Transverse colon (tissue), 4 donors: Measurements from ENCODE around the gene CARD16. TPM values are rescaled to one million over a fixed set of nuclear protein-coding genes. Genes with fewer than 3 reads are reported as not detected.

Experiments used
- DNase-seq: peaks from one replicate; pipeline ENCODE4 v3.0.0-alpha.2; 2019
- H3K27ac ChIP-seq, 4 donors: fragments of 200-600 bp; sonication (generic); 2 replicates each; pipeline ENCODE4 v1.5.1; 2016 to 2018; ENCODE audit warnings: inconsistent platforms in 4 of 4
- H3K27me3 ChIP-seq: fragments of 200-600 bp; sonication (generic); 2 replicates; pipeline ENCODE4 v1.5.1; 2017; ENCODE audit warnings: inconsistent platforms
- H3K36me3 ChIP-seq, 4 donors: fragments of 200-600 bp; sonication (generic); 2 replicates each; pipeline ENCODE4 v1.5.1; 2017 to 2019; ENCODE audit warnings: inconsistent platforms in 4 of 4
- H3K4me1 ChIP-seq, 4 donors: fragments of 200-600 bp; sonication (generic); 2 replicates each; pipeline ENCODE4 v1.5.1; 2017 to 2020; ENCODE audit warnings: inconsistent platforms in 4 of 4
- H3K4me3 ChIP-seq, 4 donors: fragments of 200-600 bp; sonication (generic); 1 replicate in 1 of 4; 2 replicates in 3 of 4; pipeline versions ENCODE4 v1.5.1 to v1.6.1; 2017 to 2019; ENCODE audit warnings: inconsistent platforms in 4 of 4
- H3K9me3 ChIP-seq, 2 donors: fragments of 200-600 bp; sonication (generic); 2 replicates each; pipeline ENCODE4 v1.5.1; 2017 to 2019; ENCODE audit warnings: inconsistent platforms in 2 of 2
- CTCF ChIP-seq, 5 experiments: fragments of 200-600 bp in 3 of 5; fragments of 450-650 bp in 2 of 5; sonication (generic) in 3 of 5; IDR thresholded peaks; 1 replicate in 2 of 5; 2 replicates in 3 of 5; pipeline ENCODE4 v1.5.1; 2016 to 2017; ENCODE audit warnings: antibody characterized with exemption in 5 of 5, inconsistent platforms in 3 of 5, mild to moderate bottlenecking in 2 of 5, moderate library complexity in 1 of 5
- EP300 ChIP-seq: sonication (generic); formaldehyde crosslinking; IDR thresholded peaks from one replicate; pipeline ENCODE4 v1.6.1; 2017; ENCODE audit warnings: antibody characterized with exemption, low read depth
- POLR2A ChIP-seq: fragments of 450-650 bp; IDR thresholded peaks from one replicate; pipeline ENCODE4 v1.6.1; 2016; ENCODE audit warnings: antibody characterized with exemption, mild to moderate bottlenecking, moderate library complexity
- POLR2AphosphoS5 ChIP-seq, 3 donors: sonication (generic); formaldehyde crosslinking; IDR thresholded peaks; one replicate each; pipeline ENCODE4 v1.6.1; 2016; ENCODE audit warnings: antibody characterized with exemption in 3 of 3
- WGBS, 2 donors: methylation state at CpG; one replicate each; pipeline ENCODE4 v1.1.5; 2018; ENCODE audit warnings: low coverage in 1 of 2; 5-methylcytosine and 5-hydroxymethylcytosine counted together
- in situ Hi-C, 4 donors: fragments of 200-750 bp; cut with MboI; loops; one replicate each; pipeline versions ENCODE4 v1.15.0 to v1.15.1; 2017; ENCODE audit warnings: low sequenced_read_pairs in 3 of 4, low pct_ligation_motif_present in 1 of 4, low pct_unique_long_range_greater_than_20kb in 1 of 4
- intact Hi-C: fragments of 100-400 bp; cut with DNase I; formaldehyde crosslinking; loops from one replicate; pipeline ENCODE4 v1.15.1; 2023; ENCODE audit warnings: low total_unique reads
- total RNA-seq, 4 donors: library from RNA; depleted of rRNA; stranded (reverse); fragments of >200 nt; gene quantifications; one replicate each; pipeline ENCODE4 v1.1.0, GENCODE V29; 2016

Gene CARD16
- total RNA-seq, 4 donors from 2014 or later = 8.0 to 34.0 (median 28.4) TPM; not detected in 1

GRCh38 chr11:105032495-105032894 lies 12.6 kb downstream of the CARD16 start:
- WGBS, 2 donors = 55 to 64% methylated on average over 2 of the region's 2 CpGs
- intact Hi-C loops = no loop called here
- Histone ChIP-seq H3K27ac (peak overlapping the region in 1 of 4 donors; percentile 89), H3K27me3 (no peaks in the 10 kb centered on the region), H3K9me3 (no peaks in the 10 kb centered on the region), H3K4me3 (peak overlapping the region in 1 of 4 donors; percentile 13), H3K36me3 (peaks cover 0 to 22% (median 0%) of the 10 kb centered on the region in 4 donors), H3K4me1 (peaks cover 0 to 37% (median 11%) of the 10 kb centered on the region in 4 donors)
- in situ Hi-C loops = no loop called here
- TF ChIP-seq POLR2AphosphoS5 (IDR thresholded peaks at IDR 0.05) (no peak), CTCF (IDR thresholded peaks at IDR 0.05) (no peak), EP300 (no peak), POLR2A (no peak)
- DNase-seq = no peak

- intact Hi-C loops (no loop called here), in situ Hi-C loops (no loop called here)
- Histone ChIP-seq H3K27me3 (no peaks in the 10 kb centered on the region), H3K27ac (no peak overlapping the region), H3K9me3 (no peaks in the 10 kb centered on the region), H3K4me3 (no peak overlapping the region), H3K4me1 (peaks cover 0 to 20% (median 9%) of the 10 kb centered on the region in 4 donors), H3K36me3 (peaks cover 0 to 31% (median 0%) of the 10 kb centered on the region in 4 donors)
- 71 to 76% methylated on average over 3 of the region's 3 CpGs for whole genome bisulfite sequencing, 2 donors
- no peak for DNase-seq
- no peak for TF ChIP-seq POLR2AphosphoS5 (IDR thresholded peaks at IDR 0.05)
- TF ChIP-seq EP300 = no peak
- no peak for TF ChIP-seq CTCF (IDR thresholded peaks at IDR 0.05)
- TF ChIP-seq POLR2A = no peak
These were observed 17.5 kb downstream of the CARD16 start for GRCh38 chr11:105027678-105028077.

DNA sequence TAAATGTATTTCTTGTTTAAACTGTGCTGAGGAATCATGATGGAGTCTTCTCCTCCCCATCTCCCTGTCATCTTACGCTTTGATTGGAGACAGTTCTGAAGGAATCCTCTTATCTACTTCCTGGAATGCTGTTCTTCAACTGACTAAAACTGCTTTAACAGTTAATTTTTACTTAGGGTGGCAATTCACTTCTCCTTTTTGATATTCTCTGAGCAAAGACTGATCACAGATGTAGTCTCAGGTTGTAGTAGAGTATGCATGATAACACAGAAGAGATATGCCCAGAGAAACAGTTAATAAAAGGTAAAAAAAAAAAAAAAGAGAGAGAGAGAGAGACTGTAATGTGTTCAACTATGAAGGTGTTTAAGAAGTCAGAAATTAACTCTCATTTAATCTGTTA lies 20.7 kb downstream of the CARD16 start:
- Histone ChIP-seq H3K27me3 (no peaks in the 10 kb centered on the region), H3K4me3 (no peak overlapping the region), H3K27ac (peak overlapping the region in 1 of 4 donors; percentile 72), H3K9me3 (no peaks in the 10 kb centered on the region), H3K4me1 (peaks cover 0 to 19% (median 6%) of the 10 kb centered on the region in 4 donors), H3K36me3 (peaks cover 0 to 14% (median 0%) of the 10 kb centered on the region in 4 donors)
- in situ Hi-C loops = no loop called here
- DNase-seq = no peak
- TF ChIP-seq POLR2AphosphoS5 (IDR thresholded peaks at IDR 0.05) (no peak), EP300 (no peak)
- intact Hi-C loops = no loop called here
- 43 to 77% methylated on average over 1 of the region's 1 CpG for WGBS, 2 donors

- TF ChIP-seq CTCF (IDR thresholded peaks at IDR 0.05) (no peak), POLR2A (peak; percentile 48), EP300 (no peak), POLR2AphosphoS5 (IDR thresholded peaks at IDR 0.05) (peak in 2 of 3 donors; percentile 63 to 88)
- H3K36me3 ChIP-seq = peaks cover 0 to 9% (median 0%) of the 10 kb centered on the region in 4 donors
- H3K9me3 ChIP-seq = no peaks in the 10 kb centered on the region
- in situ Hi-C loops (no loop called here), intact Hi-C loops (no loop called here)
- peak within 1 kb of the TSS; percentile 72 to 79 (median 74) for H3K27ac ChIP-seq
- H3K27me3 ChIP-seq = no peaks in the 10 kb centered on the region
- H3K4me1 ChIP-seq = peaks cover 0 to 19% (median 6%) of the 10 kb centered on the region in 4 donors
- H3K4me3 ChIP-seq = peak within 1 kb of the TSS in 1 of 4 donors; percentile 1
- peak; percentile 46 for DNase-seq
These were observed 22.1 kb downstream of the CARD16 start, which contains the start of gene CASP5 for GRCh38 chr11:105023003-105023402. CASP5 (minus strand) TSS chr11:105023168; CDS start chr11:105023136, 32 bp downstream.

DNA sequence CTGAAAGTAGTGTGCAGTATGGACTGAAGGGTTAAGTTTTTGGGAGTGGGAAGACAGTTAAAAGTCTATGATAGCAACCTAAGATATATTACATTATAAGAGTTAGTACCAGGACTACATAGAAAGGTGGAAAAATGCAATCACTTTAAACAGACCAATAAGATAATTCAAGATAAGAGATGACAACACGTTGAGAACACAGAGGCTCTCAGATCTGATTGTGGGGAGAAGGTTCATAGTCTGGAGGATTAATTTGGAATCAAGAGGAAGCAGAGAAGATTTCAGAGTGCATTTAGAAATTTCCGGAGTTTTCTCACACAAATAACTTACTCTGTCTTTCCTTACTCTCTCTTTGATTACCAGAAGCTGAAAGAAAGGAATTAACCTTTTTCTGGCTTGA lies 22.6 kb downstream of the CARD16 start:
- peaks cover 0 to 9% (median 0%) of the 10 kb centered on the region in 4 donors for H3K36me3 ChIP-seq
- peak overlapping the region; percentile 72 to 79 (median 74) for H3K27ac ChIP-seq
- intact Hi-C loops = no loop called here
- H3K27me3 ChIP-seq = no peaks in the 10 kb centered on the region
- no peaks in the 10 kb centered on the region for H3K9me3 ChIP-seq
- 18 to 33% methylated on average over 2 of the region's 2 CpGs for WGBS, 2 donors
- TF ChIP-seq EP300 = no peak
- no peak for TF ChIP-seq CTCF (IDR thresholded peaks at IDR 0.05)
- TF ChIP-seq POLR2A = no peak
- no peak for TF ChIP-seq POLR2AphosphoS5 (IDR thresholded peaks at IDR 0.05)
- no peak for DNase-seq
- H3K4me3 ChIP-seq = peak overlapping the region in 1 of 4 donors; percentile 1
- in situ Hi-C loops = no loop called here
- peaks cover 0 to 19% (median 6%) of the 10 kb centered on the region in 4 donors for H3K4me1 ChIP-seq
